ENCODE results near the gene SYT9.

Gene SYT9

GRCh38 chr11:7384691-7385090, 133.0 kb downstream of the SYT9 start:
- no peak for TF ChIP-seq CTCF (IDR thresholded peaks at IDR 0.05; ENCODE audit: extremely low read depth, missing control alignments)
- DNase-seq (ENCODE audit: low spot score) = no peak

- no peak for DNase-seq (ENCODE audit: low spot score)
- TF ChIP-seq CTCF (IDR thresholded peaks at IDR 0.05; ENCODE audit: extremely low read depth, missing control alignments) = no peak
Observed at GRCh38 chr11:7385532-7385931, 133.8 kb downstream of the SYT9 start.

GRCh38 chr11:7413961-7414915, 162.5 kb downstream of the SYT9 start:
- DNase-seq (ENCODE audit: low spot score) = no peak
- TF ChIP-seq CTCF (IDR thresholded peaks at IDR 0.05; ENCODE audit: extremely low read depth, missing control alignments) = no peak

- TF ChIP-seq CTCF (IDR thresholded peaks at IDR 0.05; ENCODE audit: extremely low read depth, missing control alignments) = no peak
Observed at GRCh38 chr11:7414973-7415817, 163.5 kb downstream of the SYT9 start.

GRCh38 chr11:7416080-7416479, 164.4 kb downstream of the SYT9 start:
- TF ChIP-seq CTCF (IDR thresholded peaks at IDR 0.05; ENCODE audit: extremely low read depth, missing control alignments) = no peak
- DNase-seq (ENCODE audit: low spot score) = no peak

More at GRCh38 chr11:7414973-7415817, 163.5 kb downstream of the SYT9 start:
- DNase-seq (ENCODE audit: low spot score) = no peak

GRCh38 chr11:7417328-7417727, 165.6 kb downstream of the SYT9 start:
- TF ChIP-seq CTCF (IDR thresholded peaks at IDR 0.05; ENCODE audit: extremely low read depth, missing control alignments) = no peak
- no peak for DNase-seq (ENCODE audit: low spot score)

- no peak for DNase-seq (ENCODE audit: low spot score)
- TF ChIP-seq CTCF (IDR thresholded peaks at IDR 0.05; ENCODE audit: extremely low read depth, missing control alignments) = no peak
Observed at GRCh38 chr11:7418061-7418460, 166.4 kb downstream of the SYT9 start.

All from GM20000 (cell line).